Stimulated activated naive B cell treated with anti-CD40 and anti-IgM and Interleukin-4, amounts not matched to agents 10 μg/mL and 1 μg/mL and 100 μg/mL, for 72 hours (primary cell): ENCODE results near the gene GCAT.
A peak's percentile ranks its signal among the peaks of the same experiment; 100 is the strongest.

Experiments
- ATAC-seq, 2 donors: fragments of 150-1000 bp; cut with Tn5 transposase; replicated peaks; 2 replicates each; pipeline ENCODE4 v1.10.0; 2021; ENCODE audit warnings: moderate library complexity in 1 of 2
- DNase-seq: peaks from one replicate; pipeline ENCODE4 v3.0.0; 2021
- H3K27ac Mint-ChIP-seq: one replicate; pipeline ENCODE4 v1.8.0; 2022; ENCODE audit warnings: mild to moderate bottlenecking, mixed read lengths
- H3K27me3 Mint-ChIP-seq, 2 donors: one replicate each; pipeline ENCODE4 v1.8.0; 2022; ENCODE audit warnings: mixed read lengths in 2 of 2
- H3K36me3 Mint-ChIP-seq, 2 donors: one replicate each; pipeline ENCODE4 v1.8.0; 2022; ENCODE audit warnings: mixed read lengths in 2 of 2, mild to moderate bottlenecking in 1 of 2
- H3K4me1 Mint-ChIP-seq, 2 donors: one replicate each; pipeline ENCODE4 v1.8.0; 2022; ENCODE audit warnings: mixed read lengths in 2 of 2, mild to moderate bottlenecking in 1 of 2
- H3K4me3 Mint-ChIP-seq, 2 donors: one replicate each; pipeline ENCODE4 v1.8.0; 2022; ENCODE audit warnings: mild to moderate bottlenecking in 2 of 2, mixed read lengths in 2 of 2, moderate library complexity in 1 of 2
- H3K9me3 Mint-ChIP-seq, 2 donors: one replicate each; pipeline ENCODE4 v1.8.0; 2022; ENCODE audit warnings: mixed read lengths in 2 of 2, mild to moderate bottlenecking in 1 of 2

The GCAT gene

GRCh38 chr22:37830093-37830842 lies 22.5 kb downstream of the GCAT start:
- DNase-seq (no peak), ATAC-seq (no peak)
- H3K27me3 Mint-ChIP-seq, result peaks cover 5 to 7% of the 10 kb centered on the region in 2 donors
- H3K36me3 Mint-ChIP-seq, result peaks cover 29 to 44% of the 10 kb centered on the region in 2 donors
- peaks cover 2 to 5% of the 10 kb centered on the region in 2 donors for H3K4me1 Mint-ChIP-seq
- H3K4me3 Mint-ChIP-seq, result no peak overlapping the region
- no peaks in the 10 kb centered on the region for H3K9me3 Mint-ChIP-seq
- no peak overlapping the region for H3K27ac Mint-ChIP-seq

DNA sequence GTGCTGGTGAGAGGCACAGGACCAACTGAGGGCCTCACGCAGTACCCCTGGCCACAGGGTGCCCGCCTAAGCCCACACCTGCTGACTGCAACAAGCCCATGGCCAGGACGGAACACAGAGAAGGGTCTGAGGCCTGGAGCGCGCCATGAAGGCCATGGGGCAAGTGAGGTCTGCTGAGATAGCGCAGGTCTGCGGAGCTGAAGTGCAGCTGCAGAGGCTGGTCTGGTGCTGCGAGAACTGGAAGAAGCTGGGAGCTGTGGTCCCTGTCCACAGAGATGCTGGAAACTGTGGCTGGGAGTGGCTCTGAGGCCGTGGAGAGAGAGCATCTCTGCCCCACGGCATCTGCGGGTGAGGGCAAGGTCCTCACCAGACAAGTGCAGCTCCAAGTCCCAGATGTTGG lies 23.7 kb downstream of the GCAT start:
- peaks cover 0 to 5% of the 10 kb centered on the region in 2 donors for H3K4me1 Mint-ChIP-seq
- H3K4me3 Mint-ChIP-seq, result no peak overlapping the region
- ATAC-seq (no peak), DNase-seq (no peak)
- H3K27ac Mint-ChIP-seq, result no peak overlapping the region
- no peaks in the 10 kb centered on the region for H3K27me3 Mint-ChIP-seq
- H3K9me3 Mint-ChIP-seq, result no peaks in the 10 kb centered on the region
- H3K36me3 Mint-ChIP-seq, result peaks cover 29 to 44% of the 10 kb centered on the region in 2 donors

DNA sequence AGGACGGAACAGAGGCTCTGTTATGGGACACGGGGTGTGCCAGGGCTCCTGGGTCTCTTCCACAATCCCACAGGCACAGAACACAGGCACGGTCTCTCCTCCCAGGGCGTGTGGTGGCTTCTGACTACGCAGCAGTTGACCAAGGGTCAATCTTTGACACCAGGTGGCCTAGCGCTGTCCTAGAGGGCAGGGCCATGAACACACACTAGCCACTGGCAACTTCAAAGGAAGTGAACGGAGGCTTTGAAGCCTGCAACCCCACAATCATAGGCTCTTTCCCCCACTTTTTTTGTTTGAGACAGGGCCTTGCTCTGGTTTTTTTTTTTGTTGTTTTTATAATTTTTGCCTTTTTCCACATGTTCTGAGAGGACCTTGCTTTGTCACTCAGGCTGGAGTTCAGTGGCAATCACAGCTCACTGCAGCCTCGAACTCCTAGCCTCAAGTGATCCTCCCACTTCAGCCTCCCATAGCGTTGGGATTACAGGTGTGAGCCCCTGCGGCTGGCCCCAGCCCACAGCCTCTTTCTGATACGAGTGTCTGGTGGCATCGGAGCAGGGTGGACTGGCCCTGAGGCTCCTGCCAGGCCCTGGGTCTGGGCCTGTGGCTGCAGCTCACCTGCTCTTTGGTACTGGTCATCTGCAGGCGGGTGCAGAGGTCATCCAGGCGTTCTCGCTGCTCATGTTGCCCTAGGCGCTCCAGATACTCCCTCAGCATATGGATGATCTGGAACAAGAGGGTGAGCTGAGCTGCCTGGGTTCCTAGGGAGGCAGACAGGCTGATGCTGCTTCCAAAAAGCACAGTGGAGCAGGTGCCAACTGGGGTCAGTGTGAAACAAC lies 24.5 kb downstream of the GCAT start:
- no peaks in the 10 kb centered on the region for H3K9me3 Mint-ChIP-seq
- DNase-seq (no peak), ATAC-seq (no peak)
- H3K27ac Mint-ChIP-seq, result peak overlapping the region; percentile 9
- no peaks in the 10 kb centered on the region for H3K27me3 Mint-ChIP-seq
- H3K4me3 Mint-ChIP-seq, result no peak overlapping the region
- H3K36me3 Mint-ChIP-seq, result peaks cover 26 to 49% of the 10 kb centered on the region in 2 donors
- peaks cover 0 to 5% of the 10 kb centered on the region in 2 donors for H3K4me1 Mint-ChIP-seq

DNA sequence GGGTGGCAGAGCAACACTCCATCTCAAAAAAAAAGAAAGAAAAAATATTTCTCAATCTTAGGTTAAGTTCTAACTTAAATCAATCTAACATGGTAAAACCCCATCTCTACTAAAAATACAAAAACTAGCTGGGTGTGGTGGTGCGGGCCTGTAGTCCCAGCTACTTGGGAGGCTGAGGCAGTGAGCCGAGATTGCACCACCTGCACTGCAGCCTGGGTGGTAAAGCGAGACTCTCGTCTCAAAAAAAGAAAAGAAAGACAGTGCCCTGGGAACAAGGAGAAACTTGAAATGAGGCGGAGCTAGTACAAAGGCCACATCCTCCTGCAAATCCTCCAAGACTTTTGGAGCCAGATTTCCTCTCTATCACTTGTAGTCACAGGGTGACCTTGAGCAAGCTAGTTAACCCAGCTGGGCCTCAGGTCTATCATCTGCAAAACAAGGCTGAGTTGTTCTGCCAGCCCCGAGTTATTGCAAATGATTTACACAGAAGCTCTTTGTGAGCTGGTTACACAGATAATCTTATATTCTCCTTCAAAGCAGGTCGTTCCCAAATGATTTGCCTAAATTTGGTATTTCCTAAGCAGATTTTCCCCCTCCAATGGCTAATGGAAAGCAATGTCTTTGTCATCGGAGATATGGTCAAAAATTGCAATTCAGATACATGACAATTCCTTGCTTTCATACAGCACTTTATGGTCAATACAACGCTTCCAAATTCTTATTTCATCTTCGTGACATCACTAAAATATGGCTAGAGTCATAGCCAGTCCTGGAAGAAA lies 34.5 kb downstream of the GCAT start:
- H3K4me3 Mint-ChIP-seq, result peak overlapping the region; percentile 63 to 83
- no peak for ATAC-seq
- no peak overlapping the region for H3K27ac Mint-ChIP-seq
- no peak for DNase-seq
- H3K4me1 Mint-ChIP-seq, result peaks cover 2 to 10% of the 10 kb centered on the region in 2 donors
- peaks cover 9 to 17% of the 10 kb centered on the region in 2 donors for H3K36me3 Mint-ChIP-seq
- H3K27me3 Mint-ChIP-seq, result no peaks in the 10 kb centered on the region
- H3K9me3 Mint-ChIP-seq, result peaks cover 0 to 1% of the 10 kb centered on the region in 2 donors

DNA sequence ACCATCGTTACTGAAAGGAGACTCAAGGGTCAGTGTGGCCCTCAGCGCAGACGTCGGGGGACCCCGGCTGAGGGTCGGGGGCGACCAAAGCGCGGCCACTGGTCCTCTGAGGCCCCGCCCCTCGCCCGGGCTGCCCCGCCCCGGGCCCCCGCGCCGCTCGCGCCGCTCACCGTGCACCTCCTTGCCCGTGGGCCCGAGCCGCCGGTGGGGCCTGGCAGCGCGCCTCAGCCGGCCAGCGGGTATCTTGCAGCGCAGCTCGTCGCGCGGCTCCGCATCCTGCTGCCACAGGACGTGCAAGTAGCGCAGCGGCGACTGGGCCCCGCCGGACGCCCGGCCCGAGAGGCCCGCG lies 36.0 kb downstream of the GCAT start:
- peaks cover 20% of the 10 kb centered on the region in 2 donors for H3K36me3 Mint-ChIP-seq
- DNase-seq (no peak), ATAC-seq (peak; percentile 56 to 60)
- H3K27me3 Mint-ChIP-seq, result no peaks in the 10 kb centered on the region
- peak overlapping the region; percentile 92 for H3K27ac Mint-ChIP-seq
- H3K4me3 Mint-ChIP-seq, result peak overlapping the region; percentile 83 to 86
- peaks cover 0 to 6% of the 10 kb centered on the region in 2 donors for H3K9me3 Mint-ChIP-seq
- H3K4me1 Mint-ChIP-seq, result peaks cover 9 to 26% of the 10 kb centered on the region in 2 donors

GRCh38 chr22:37844904-37845329 lies 37.2 kb downstream of the GCAT start:
- Mint-ChIP-seq H3K36me3 (peaks cover 20 to 25% of the 10 kb centered on the region in 2 donors), H3K27me3 (no peaks in the 10 kb centered on the region), H3K4me1 (peaks cover 14 to 31% of the 10 kb centered on the region in 2 donors), H3K4me3 (peak overlapping the region; percentile 80 to 83), H3K9me3 (peaks cover 0 to 6% of the 10 kb centered on the region in 2 donors), H3K27ac (peak overlapping the region; percentile 88)
- ATAC-seq (no peak), DNase-seq (no peak)

DNA sequence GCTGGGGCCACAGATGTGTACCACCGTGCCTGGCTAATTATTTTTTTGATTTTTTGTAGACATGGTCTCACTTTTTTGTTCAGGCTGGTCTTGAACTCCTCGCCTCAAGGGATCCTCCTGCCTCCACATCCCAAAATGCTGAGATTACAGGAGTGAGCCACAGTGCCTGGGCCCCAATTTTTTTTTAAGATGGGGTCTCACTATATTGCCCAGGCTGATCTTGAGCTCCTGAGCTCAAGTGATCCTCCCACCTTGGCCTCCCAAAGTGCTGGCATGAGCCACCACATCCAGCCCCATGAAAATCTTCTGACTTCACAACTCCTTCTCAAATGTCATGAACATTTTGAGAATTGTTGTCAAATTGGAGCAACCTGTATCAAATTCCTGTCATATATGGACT lies 38.7 kb downstream of the GCAT start:
- peaks cover 24 to 30% of the 10 kb centered on the region in 2 donors for H3K36me3 Mint-ChIP-seq
- H3K9me3 Mint-ChIP-seq, result peaks cover 0 to 6% of the 10 kb centered on the region in 2 donors
- H3K4me1 Mint-ChIP-seq, result peaks cover 20 to 37% of the 10 kb centered on the region in 2 donors
- no peak overlapping the region for H3K27ac Mint-ChIP-seq
- no peak for ATAC-seq
- H3K4me3 Mint-ChIP-seq, result no peak overlapping the region
- H3K27me3 Mint-ChIP-seq, result no peaks in the 10 kb centered on the region
- no peak for DNase-seq

- ATAC-seq (no peak), DNase-seq (no peak)
- Mint-ChIP-seq H3K36me3 (peaks cover 30 to 45% of the 10 kb centered on the region in 2 donors), H3K4me3 (peak overlapping the region; percentile 96 to 97), H3K4me1 (peaks cover 24 to 42% of the 10 kb centered on the region in 2 donors), H3K9me3 (peaks cover 0 to 6% of the 10 kb centered on the region in 2 donors), H3K27me3 (no peaks in the 10 kb centered on the region), H3K27ac (peak overlapping the region; percentile 99)
Observed at GRCh38 chr22:37848587-37849088, 40.9 kb downstream of the GCAT start.

GRCh38 chr22:37849089-37849751 lies 41.5 kb downstream of the GCAT start, which contains the start of gene EIF3L:
EIF3L (plus strand) TSS chr22:37849419; CDS start chr22:37849450, 31 bp downstream.
- DNase-seq (peak; percentile 90), ATAC-seq (peak; percentile 82 to 84)
- Mint-ChIP-seq H3K27ac (peak within 1 kb of the TSS; percentile 99), H3K27me3 (no peaks in the 10 kb centered on the region), H3K4me3 (peak within 1 kb of the TSS; percentile 96 to 97), H3K36me3 (peaks cover 34 to 50% of the 10 kb centered on the region in 2 donors), H3K9me3 (peaks cover 0 to 6% of the 10 kb centered on the region in 2 donors), H3K4me1 (peaks cover 28 to 48% of the 10 kb centered on the region in 2 donors)

DNA sequence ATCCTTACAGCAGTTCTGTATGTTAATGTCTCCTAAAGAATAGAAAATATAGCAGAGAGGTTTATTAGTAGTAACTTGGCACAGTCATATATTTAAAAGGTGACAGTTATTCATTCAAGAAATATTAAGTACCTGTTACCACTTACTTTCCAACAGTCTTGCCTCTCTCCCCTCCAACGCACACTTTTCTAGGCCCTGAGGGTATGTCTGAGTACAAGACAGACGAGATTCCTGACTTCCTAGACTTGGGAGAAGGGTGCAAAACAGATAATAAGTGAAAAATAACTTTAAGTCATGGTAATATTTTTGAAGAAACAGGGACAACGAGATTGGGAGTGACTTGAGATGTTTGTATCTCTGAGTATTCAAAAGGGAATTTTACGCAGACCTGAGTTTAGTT lies 43.1 kb downstream of the GCAT start:
- H3K27ac Mint-ChIP-seq, result peak overlapping the region; percentile 59
- no peaks in the 10 kb centered on the region for H3K27me3 Mint-ChIP-seq
- no peak for DNase-seq
- H3K4me3 Mint-ChIP-seq, result peak overlapping the region; percentile 39 to 97
- peaks cover 0 to 5% of the 10 kb centered on the region in 2 donors for H3K9me3 Mint-ChIP-seq
- no peak for ATAC-seq
- peaks cover 36 to 64% of the 10 kb centered on the region in 2 donors for H3K36me3 Mint-ChIP-seq
- H3K4me1 Mint-ChIP-seq, result peaks cover 33 to 54% of the 10 kb centered on the region in 2 donors

DNA sequence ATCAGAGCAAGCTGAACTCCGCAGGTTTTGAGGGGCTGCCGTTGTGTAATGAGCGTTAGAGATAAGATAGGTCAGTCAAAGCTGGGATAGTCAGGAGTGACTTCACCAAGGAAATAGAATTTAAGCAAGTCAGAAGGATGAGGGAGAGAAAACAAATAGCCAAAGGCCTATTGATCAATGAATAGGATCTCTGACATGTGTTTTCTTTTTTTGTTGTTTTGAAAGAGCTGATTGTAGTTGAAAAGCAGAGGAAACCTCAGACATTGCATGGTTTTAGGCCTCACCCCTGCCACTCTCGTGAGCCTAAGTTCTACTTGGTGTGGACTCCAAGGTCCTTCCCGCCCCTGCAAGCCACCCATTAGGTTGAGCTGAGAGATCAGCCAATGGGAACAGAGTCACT lies 44.7 kb downstream of the GCAT start:
- Mint-ChIP-seq H3K4me3 (no peak overlapping the region), H3K27ac (no peak overlapping the region), H3K27me3 (no peaks in the 10 kb centered on the region), H3K9me3 (peaks cover 0 to 5% of the 10 kb centered on the region in 2 donors), H3K36me3 (peaks cover 39 to 68% of the 10 kb centered on the region in 2 donors), H3K4me1 (peaks cover 33 to 51% of the 10 kb centered on the region in 2 donors)
- DNase-seq (no peak), ATAC-seq (no peak)

DNA sequence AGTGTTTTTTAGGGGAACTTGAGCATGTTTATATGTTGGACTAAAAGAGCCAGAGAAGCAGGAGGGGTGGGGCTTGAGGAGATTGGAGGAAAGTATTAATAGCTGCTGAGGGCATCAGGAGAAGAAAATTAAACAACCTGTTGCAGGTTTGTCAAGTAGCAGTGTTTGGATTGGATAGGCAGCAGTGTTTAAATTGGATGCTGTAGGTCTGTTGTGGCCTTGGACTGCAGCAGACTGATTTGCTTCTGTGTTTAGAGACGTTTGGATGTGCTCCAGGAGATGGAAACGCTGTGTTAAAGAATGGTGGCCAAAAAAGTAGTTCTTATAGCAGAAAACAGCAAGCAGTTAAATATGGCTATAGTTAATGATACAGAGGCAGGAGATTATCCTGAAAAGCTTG lies 47.2 kb downstream of the GCAT start:
- Mint-ChIP-seq H3K27me3 (no peaks in the 10 kb centered on the region), H3K9me3 (no peaks in the 10 kb centered on the region), H3K36me3 (peaks cover 25 to 61% of the 10 kb centered on the region in 2 donors), H3K27ac (no peak overlapping the region), H3K4me1 (peaks cover 21 to 38% of the 10 kb centered on the region in 2 donors), H3K4me3 (no peak overlapping the region)
- ATAC-seq (no peak), DNase-seq (no peak)

GRCh38 chr22:37855462-37855861 lies 47.7 kb downstream of the GCAT start:
- Mint-ChIP-seq H3K27ac (no peak overlapping the region), H3K27me3 (no peaks in the 10 kb centered on the region), H3K36me3 (peaks cover 26 to 62% of the 10 kb centered on the region in 2 donors), H3K4me1 (peaks cover 21 to 40% of the 10 kb centered on the region in 2 donors), H3K9me3 (no peaks in the 10 kb centered on the region), H3K4me3 (no peak overlapping the region)
- DNase-seq (no peak), ATAC-seq (no peak)
